Measurements from ENCODE around the gene CES2.
A peak's percentile ranks its signal among the peaks of the same experiment; 100 is the strongest.
"Not testable (repeated sequence)": the region's sequence is repeated elsewhere in the genome, so short reads cannot be mapped to it uniquely, and the experiment has no call there.

The CES2 gene

GRCh38 chr16:66944054-66944441 is 8.7 kb downstream of the CES2 start:
- TF ChIP-seq, protein P1, sequence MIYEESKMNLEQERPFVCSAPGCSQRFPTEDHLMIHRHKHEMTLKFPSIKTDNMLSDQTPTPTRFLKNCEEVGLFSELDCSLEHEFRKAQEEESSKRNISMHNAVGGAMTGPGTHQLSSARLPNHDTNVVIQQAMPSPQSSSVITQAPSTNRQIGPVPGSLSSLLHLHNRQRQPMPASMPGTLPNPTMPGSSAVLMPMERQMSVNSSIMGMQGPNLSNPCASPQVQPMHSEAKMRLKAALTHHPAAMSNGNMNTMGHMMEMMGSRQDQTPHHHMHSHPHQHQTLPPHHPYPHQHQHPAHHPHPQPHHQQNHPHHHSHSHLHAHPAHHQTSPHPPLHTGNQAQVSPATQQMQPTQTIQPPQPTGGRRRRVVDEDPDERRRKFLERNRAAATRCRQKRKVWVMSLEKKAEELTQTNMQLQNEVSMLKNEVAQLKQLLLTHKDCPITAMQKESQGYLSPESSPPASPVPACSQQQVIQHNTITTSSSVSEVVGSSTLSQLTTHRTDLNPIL (CRISPR knock-in tag; IDR thresholded peaks at IDR 0.05; ENCODE audit: low read depth), result no peak
- TF ChIP-seq ZFP30 (CRISPR knock-in tag; IDR thresholded peaks at IDR 0.05) (no peak), ZC3H10 (CRISPR knock-in tag; IDR thresholded peaks at IDR 0.05) (no peak), BACH2 (CRISPR knock-in tag; IDR thresholded peaks at IDR 0.05; ENCODE audit: borderline replicate concordance) (no peak), ZNF565 (CRISPR knock-in tag; conservative IDR thresholded peaks at IDR 0.05; ENCODE audit: low read depth) (no peak), GLIS3 (CRISPR knock-in tag; IDR thresholded peaks at IDR 0.05) (no peak), ZNF8 (CRISPR knock-in tag; IDR thresholded peaks at IDR 0.05) (no peak), RARB (CRISPR knock-in tag; IDR thresholded peaks at IDR 0.05) (no peak)
- ATAC-seq, result no peak

DNA sequence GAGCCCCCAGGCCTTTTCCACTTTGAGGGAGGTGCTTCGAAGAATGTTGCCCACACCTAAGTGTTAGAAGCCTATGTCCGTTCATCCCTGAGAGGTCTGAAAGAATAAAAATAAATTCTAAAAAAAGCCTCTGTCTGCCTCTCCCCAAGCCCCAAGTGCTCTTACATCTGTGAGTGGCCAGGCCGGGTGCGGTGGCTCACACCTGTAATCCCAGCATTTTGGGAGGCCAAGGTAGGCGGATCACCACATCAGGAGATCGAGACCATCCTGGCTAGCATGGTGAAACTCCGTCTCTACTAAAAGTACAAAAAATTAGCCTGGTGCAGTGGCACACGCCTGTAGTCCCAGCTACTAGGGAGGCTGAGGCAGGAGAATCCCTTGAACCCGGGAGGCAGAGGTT is 9.7 kb downstream of the CES2 start:
- not testable (repeated sequence) for ATAC-seq

GRCh38 chr16:66945939-66946338 is 10.6 kb downstream of the CES2 start:
- TF ChIP-seq PATZ1 (CRISPR knock-in tag; IDR thresholded peaks at IDR 0.05; ENCODE audit: borderline replicate concordance) (no peak), ZNF565 (CRISPR knock-in tag; conservative IDR thresholded peaks at IDR 0.05; ENCODE audit: low read depth) (no peak), CSDC2 (CRISPR knock-in tag; IDR thresholded peaks at IDR 0.05) (no peak), OSR1 (CRISPR knock-in tag; IDR thresholded peaks at IDR 0.05) (no peak), POU6F1 (CRISPR knock-in tag; IDR thresholded peaks at IDR 0.05; ENCODE audit: borderline replicate concordance, low read depth) (no peak), ARNTL (CRISPR knock-in tag; IDR thresholded peaks at IDR 0.05; ENCODE audit: borderline replicate concordance, low read depth) (no peak), PPARA (CRISPR knock-in tag; IDR thresholded peaks at IDR 0.05; ENCODE audit: borderline replicate concordance) (no peak), TOX (CRISPR knock-in tag; IDR thresholded peaks at IDR 0.05; ENCODE audit: borderline replicate concordance) (no peak), TCF4 (CRISPR knock-in tag; IDR thresholded peaks at IDR 0.05; ENCODE audit: borderline replicate concordance) (no peak), ZC3H10 (CRISPR knock-in tag; IDR thresholded peaks at IDR 0.05) (no peak), RARB (CRISPR knock-in tag; IDR thresholded peaks at IDR 0.05) (no peak), ZNF70 (CRISPR knock-in tag; IDR thresholded peaks at IDR 0.05) (no peak), CSRNP3 (CRISPR knock-in tag; IDR thresholded peaks at IDR 0.05) (no peak), BACH2 (CRISPR knock-in tag; IDR thresholded peaks at IDR 0.05; ENCODE audit: borderline replicate concordance) (no peak), ISL1 (CRISPR knock-in tag; IDR thresholded peaks at IDR 0.05) (no peak), GLIS3 (CRISPR knock-in tag; IDR thresholded peaks at IDR 0.05) (no peak)
- TF ChIP-seq, protein P2, sequence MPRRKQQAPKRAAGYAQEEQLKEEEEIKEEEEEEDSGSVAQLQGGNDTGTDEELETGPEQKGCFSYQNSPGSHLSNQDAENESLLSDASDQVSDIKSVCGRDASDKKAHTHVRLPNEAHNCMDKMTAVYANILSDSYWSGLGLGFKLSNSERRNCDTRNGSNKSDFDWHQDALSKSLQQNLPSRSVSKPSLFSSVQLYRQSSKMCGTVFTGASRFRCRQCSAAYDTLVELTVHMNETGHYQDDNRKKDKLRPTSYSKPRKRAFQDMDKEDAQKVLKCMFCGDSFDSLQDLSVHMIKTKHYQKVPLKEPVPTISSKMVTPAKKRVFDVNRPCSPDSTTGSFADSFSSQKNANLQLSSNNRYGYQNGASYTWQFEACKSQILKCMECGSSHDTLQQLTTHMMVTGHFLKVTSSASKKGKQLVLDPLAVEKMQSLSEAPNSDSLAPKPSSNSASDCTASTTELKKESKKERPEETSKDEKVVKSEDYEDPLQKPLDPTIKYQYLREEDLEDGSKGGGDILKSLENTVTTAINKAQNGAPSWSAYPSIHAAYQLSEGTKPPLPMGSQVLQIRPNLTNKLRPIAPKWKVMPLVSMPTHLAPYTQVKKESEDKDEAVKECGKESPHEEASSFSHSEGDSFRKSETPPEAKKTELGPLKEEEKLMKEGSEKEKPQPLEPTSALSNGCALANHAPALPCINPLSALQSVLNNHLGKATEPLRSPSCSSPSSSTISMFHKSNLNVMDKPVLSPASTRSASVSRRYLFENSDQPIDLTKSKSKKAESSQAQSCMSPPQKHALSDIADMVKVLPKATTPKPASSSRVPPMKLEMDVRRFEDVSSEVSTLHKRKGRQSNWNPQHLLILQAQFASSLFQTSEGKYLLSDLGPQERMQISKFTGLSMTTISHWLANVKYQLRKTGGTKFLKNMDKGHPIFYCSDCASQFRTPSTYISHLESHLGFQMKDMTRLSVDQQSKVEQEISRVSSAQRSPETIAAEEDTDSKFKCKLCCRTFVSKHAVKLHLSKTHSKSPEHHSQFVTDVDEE (CRISPR knock-in tag; IDR thresholded peaks at IDR 0.05), result no peak
- ATAC-seq, result no peak

- TF ChIP-seq ARNTL (CRISPR knock-in tag; IDR thresholded peaks at IDR 0.05; ENCODE audit: borderline replicate concordance, low read depth) (no peak), PPARA (CRISPR knock-in tag; IDR thresholded peaks at IDR 0.05; ENCODE audit: borderline replicate concordance) (no peak), PATZ1 (CRISPR knock-in tag; IDR thresholded peaks at IDR 0.05; ENCODE audit: borderline replicate concordance) (no peak), RARB (CRISPR knock-in tag; IDR thresholded peaks at IDR 0.05) (no peak)
- TF ChIP-seq, protein P2 (CRISPR knock-in tag; IDR thresholded peaks at IDR 0.05), result no peak
- ATAC-seq, result 0 out of 3 replicates have a peak, but pooled peaks have one; percentile 3
Measured at GRCh38 chr16:66946541-66946940, 11.2 kb downstream of the CES2 start.

All from SK-N-SH treated with all-trans-retinoic acid at 6 μM for 48 hours (cell line).